Coronary artery (tissue), 2 donors: ENCODE data around the gene SEMA3C.
"Not testable (repeated sequence)": the region's sequence is repeated elsewhere in the genome, so short reads cannot be mapped to it uniquely, and the experiment has no call there.

ENCODE experiments used
- DNase-seq: peaks from one replicate; pipeline ENCODE4 v3.0.0-alpha.2; 2017; ENCODE audit warnings: low spot score
- H3K27ac ChIP-seq, 2 donors: fragments of 200-600 bp; sonication (generic); one replicate each; pipeline ENCODE4 v1.5.1; 2016 to 2019
- H3K4me3 ChIP-seq: fragments of 200-600 bp; sonication (generic); 2 replicates; pipeline ENCODE4 v1.5.1; 2016; ENCODE audit warnings: mild to moderate bottlenecking, moderate library complexity
- CTCF ChIP-seq: fragments of 200-600 bp; sonication (generic); IDR thresholded peaks from one replicate; pipeline ENCODE4 v1.5.1; 2019; ENCODE audit warnings: antibody characterized with exemption

Gene SEMA3C

GRCh38 chr7:80929619-80930018 lies 10.8 kb upstream of the SEMA3C start:
- DNase-seq, result no peak
- Histone ChIP-seq H3K4me3 (no peak overlapping the region), H3K27ac (no peak overlapping the region)
- TF ChIP-seq CTCF, result no peak

GRCh38 chr7:80926955-80927354 lies 8.1 kb upstream of the SEMA3C start:
- not testable (repeated sequence) for DNase-seq, H3K4me3 ChIP-seq, H3K27ac ChIP-seq

GRCh38 chr7:80924090-80924489 lies 5.2 kb upstream of the SEMA3C start:
- DNase-seq, result no peak
- Histone ChIP-seq H3K4me3 (no peak overlapping the region), H3K27ac (no peak overlapping the region)
- TF ChIP-seq CTCF, result no peak

- Histone ChIP-seq H3K27ac (no peak overlapping the region), H3K4me3 (no peak overlapping the region)
- DNase-seq, result no peak
- TF ChIP-seq CTCF, result no peak
Measured at GRCh38 chr7:80923211-80923612, 4.4 kb upstream of the SEMA3C start.

GRCh38 chr7:80922253-80923049 lies 3.6 kb upstream of the SEMA3C start:
- Histone ChIP-seq H3K27ac (no peak overlapping the region), H3K4me3 (no peak overlapping the region)
- DNase-seq, result no peak
- no peak for TF ChIP-seq CTCF

GRCh38 chr7:80921130-80921529 lies 2.3 kb upstream of the SEMA3C start:
- H3K27ac ChIP-seq, result no peak overlapping the region
- DNase-seq, result no peak
- TF ChIP-seq CTCF, result no peak

GRCh38 chr7:80918399-80918798 lies 452 bp downstream of the SEMA3C start:
- H3K27ac ChIP-seq, result peak overlapping the region; percentile 64 to 68
- H3K4me3 ChIP-seq, result peak overlapping the region; percentile 70
- no peak for DNase-seq

More at GRCh38 chr7:80921130-80921529, 2.3 kb upstream of the SEMA3C start:
- H3K4me3 ChIP-seq, result no peak overlapping the region

More at GRCh38 chr7:80918399-80918798, 452 bp downstream of the SEMA3C start:
- TF ChIP-seq CTCF, result no peak
